Ishikawa (cell line): ENCODE results near the gene PLCB1.

Experiments used
- CREB1 ChIP-seq: IDR thresholded peaks from 2 replicates; pipeline ENCODE4 v1.6.1; 2012; ENCODE audit warnings: low read depth
- EP300 ChIP-seq: IDR thresholded peaks from 2 replicates; pipeline ENCODE4 v1.6.1; 2012; ENCODE audit warnings: borderline replicate concordance
- NFIC ChIP-seq: IDR thresholded peaks from 2 replicates; pipeline ENCODE4 v1.6.1; 2012
- TAF1 ChIP-seq: IDR thresholded peaks from 2 replicates; pipeline ENCODE4 v1.6.1; 2012; ENCODE audit warnings: low read depth, mild to moderate bottlenecking
- TCF12 ChIP-seq: IDR thresholded peaks from 2 replicates; pipeline ENCODE4 v1.6.1; 2012; ENCODE audit warnings: low read depth
- TEAD4 ChIP-seq: IDR thresholded peaks from 2 replicates; pipeline ENCODE4 v1.6.1; 2012
- USF1 ChIP-seq: IDR thresholded peaks from 2 replicates; pipeline ENCODE4 v1.6.1; 2012
- YY1 ChIP-seq: IDR thresholded peaks from 2 replicates; pipeline ENCODE4 v1.6.1; 2012; ENCODE audit warnings: low read depth

DNA sequence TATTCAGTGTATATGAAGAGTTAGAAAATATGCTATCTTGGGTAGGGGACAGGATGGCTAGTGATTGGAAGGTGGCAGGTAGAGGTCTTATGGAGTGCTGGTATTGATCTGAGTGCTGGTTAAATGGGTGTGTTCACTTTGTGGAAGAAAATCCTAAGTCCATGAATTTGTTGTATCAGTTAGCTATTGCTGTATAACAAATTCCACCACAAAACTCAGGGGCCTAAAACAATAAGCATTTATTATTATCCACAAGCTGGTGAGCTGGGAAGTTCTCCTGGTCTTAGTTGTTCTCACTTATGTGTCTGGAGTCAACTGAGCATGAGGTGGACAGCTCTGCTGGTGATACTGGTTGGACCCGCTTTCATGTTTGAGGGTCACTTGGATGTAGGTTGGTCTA, 724.6 kb downstream of the PLCB1 start:
- no peak for TF ChIP-seq YY1
- TF ChIP-seq TCF12, result no peak
- TF ChIP-seq TAF1, result no peak
- no peak for TF ChIP-seq EP300
- TF ChIP-seq NFIC, result no peak
- no peak for TF ChIP-seq USF1
- TF ChIP-seq TEAD4, result no peak
- TF ChIP-seq CREB1, result no peak
